Ovary (tissue), 9 donors: Measurements from ENCODE around the gene SPINK9. TPM values are rescaled to one million over a fixed set of nuclear protein-coding genes. Genes with fewer than 3 reads are reported as not detected.

ENCODE experiments used
- DNase-seq, 5 donors: peaks; one replicate each; pipeline ENCODE4 v3.0.0-alpha.2; 2019 to 2020
- H3K27ac ChIP-seq, 2 donors: fragments of 200-600 bp; one replicate each; pipeline versions ENCODE4 v1.5.1 to v1.8.0; 2019 to 2022
- H3K27me3 ChIP-seq: fragments of 200-600 bp; one replicate; pipeline ENCODE4 v1.8.0; 2022
- H3K36me3 ChIP-seq: fragments of 200-600 bp; sonication (generic); one replicate; pipeline ENCODE4 v1.5.1; 2019
- H3K4me1 ChIP-seq: one replicate; pipeline ENCODE4 v1.8.1; 2013; ENCODE audit warnings: mild to moderate bottlenecking, moderate library complexity; ENCODE audit not compliant: insufficient read depth
- H3K4me3 ChIP-seq: fragments of 200-600 bp; sonication (generic); one replicate; pipeline ENCODE4 v1.5.1; 2017
- H3K9me3 ChIP-seq, 2 donors: fragments of 200-600 bp in 1 of 2; sonication (generic) in 1 of 2; one replicate each; pipeline versions ENCODE4 v1.5.1 to v1.8.1; 2013 to 2019; ENCODE audit warnings: mild to moderate bottlenecking in 1 of 2, moderate library complexity in 1 of 2
- CTCF ChIP-seq, 3 donors: fragments of 450-650 bp in 2 of 3; fragments of 200-600 bp in 1 of 3; IDR thresholded peaks; one replicate each; pipeline versions ENCODE4 v1.5.1 to v1.8.0; 2016 to 2022; ENCODE audit warnings: antibody characterized with exemption in 3 of 3, mild to moderate bottlenecking in 1 of 3
- EP300 ChIP-seq: sonication (generic); formaldehyde crosslinking; IDR thresholded peaks from one replicate; pipeline ENCODE4 v1.6.1; 2017; ENCODE audit warnings: antibody characterized with exemption
- POLR2A ChIP-seq: fragments of 450-650 bp; IDR thresholded peaks from one replicate; pipeline ENCODE4 v1.6.1; 2017; ENCODE audit warnings: antibody characterized with exemption, mild to moderate bottlenecking, moderate library complexity
- WGBS, 3 donors: extraction: QIAGEN DNeasy Blood & Tissue Kit in 1 of 3; methylation state at CpG; one replicate each; pipeline versions ENCODE4 v1.1.5 to v1.1.7; 2013 to 2017; 5-methylcytosine and 5-hydroxymethylcytosine counted together
- intact Hi-C, 4 donors: fragments of 100-400 bp; cut with DNase I; formaldehyde crosslinking; loops; one replicate each; pipeline versions ENCODE4 v1.11.0 to v1.15.1; 2022 to 2023
- polyA plus RNA-seq, 2 donors: library from polyadenylated mRNA; stranded (reverse); fragments of 200-250 nt in 1 of 2; fragments of 350-450 nt in 1 of 2; fragmentation: Illumina TruSeq in 1 of 2; extraction: RNeasy Lipid Tissue Mini Kit (QIAGEN cat#74804) in 1 of 2; gene quantifications; one replicate each; pipeline ENCODE4 v1.2.3, GENCODE V29; 2013 to 2014
- total RNA-seq, 7 donors: library from RNA; depleted of rRNA in 2 of 7; stranded (reverse); fragments of >200 nt in 2 of 7; fragmentation: NEBNext Ultra II Directional in 3 of 7; extraction: Animal tissue kit (Norgen Biotek cat#: 25700) in 3 of 7; gene quantifications; one replicate each; pipeline versions ENCODE4 v1.1.0 to v1.2.4, GENCODE V29; 2016 to 2023
- donor health status: DM: no; HTN: no; CAD: no; lungs with moderate emphysema.
- donor health status: DM: no; HTN: no; CAD: no.
- donor health status: Bipolar disorder and iron deficiency.
- donor health status: DM: yes; HTN: yes; CAD: no.
- donor health status: DM: no; HTN: no; CAD: no.
- donor health status: DM: yes; HTN: yes; CAD: no.

SPINK9 gene
- total and polyA plus RNA-seq, 9 donors, result not detected

DNA sequence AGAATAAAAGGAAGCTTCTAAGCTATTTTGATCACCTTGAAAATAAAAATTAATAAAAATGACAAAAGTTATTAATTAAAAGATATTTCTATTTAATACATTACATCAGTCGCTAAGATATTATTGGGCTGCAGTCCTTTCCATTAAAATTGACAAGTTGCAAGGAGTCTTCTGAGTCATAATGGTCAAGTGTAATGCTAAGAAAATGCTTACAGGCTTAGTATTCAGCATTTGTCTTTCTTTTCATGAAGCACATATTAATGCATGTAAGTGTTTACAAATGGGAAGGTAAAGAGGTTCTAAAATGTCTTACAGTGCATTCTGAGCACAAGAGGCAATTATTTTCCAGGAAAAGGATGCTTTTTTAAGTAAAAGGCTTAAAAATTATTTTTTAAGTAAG lies 17.3 kb downstream of the SPINK9 start:
- DNase-seq, result no peak
- 87 to 92% (median 88%) methylated on average over 1 of the region's 1 CpG for WGBS, 3 donors
- H3K9me3 ChIP-seq, result no peaks in the 10 kb centered on the region
- no peaks in the 10 kb centered on the region for H3K36me3 ChIP-seq
- intact Hi-C loops, result no loop called here
- H3K27me3 ChIP-seq, result no peaks in the 10 kb centered on the region
- peaks cover 1% of the 10 kb centered on the region for H3K4me1 ChIP-seq
- H3K4me3 ChIP-seq, result no peak overlapping the region
- TF ChIP-seq CTCF (IDR thresholded peaks at IDR 0.05) (no peak), EP300 (no peak), POLR2A (no peak)
- no peak overlapping the region for H3K27ac ChIP-seq

- no peak for TF ChIP-seq POLR2A
- TF ChIP-seq CTCF (IDR thresholded peaks at IDR 0.05), result no peak
- no peak for TF ChIP-seq EP300
- Histone ChIP-seq H3K4me1 (peaks cover 1% of the 10 kb centered on the region), H3K27me3 (no peaks in the 10 kb centered on the region), H3K27ac (no peak overlapping the region), H3K9me3 (no peaks in the 10 kb centered on the region), H3K36me3 (no peaks in the 10 kb centered on the region), H3K4me3 (no peak overlapping the region)
- no peak for DNase-seq
- intact Hi-C loops, result no loop called here
- WGBS, 3 donors, result 89 to 95% (median 93%) methylated on average over 2 of the region's 2 CpGs
These were observed 18.3 kb downstream of the SPINK9 start for GRCh38 chr5:148353634-148354033.

DNA sequence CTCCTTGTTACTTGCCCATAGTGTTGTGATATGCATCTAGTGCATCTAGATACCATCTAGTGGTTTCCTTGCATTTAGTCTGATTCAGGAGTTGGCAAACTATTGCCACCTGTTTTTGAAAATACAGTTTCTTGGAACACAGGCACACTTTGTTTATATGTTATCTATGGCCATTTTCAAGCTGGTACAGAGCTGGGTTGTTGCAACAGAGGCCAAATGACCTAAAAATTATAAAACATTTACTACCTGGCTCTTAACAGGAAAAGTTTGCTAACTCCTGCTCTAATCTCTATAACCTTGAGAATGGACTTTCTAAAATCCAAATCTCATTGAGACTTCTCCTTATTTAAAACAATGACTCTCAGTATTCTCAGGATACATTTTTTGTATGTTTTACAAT lies 29.0 kb downstream of the SPINK9 start:
- Histone ChIP-seq H3K27ac (no peak overlapping the region), H3K36me3 (no peaks in the 10 kb centered on the region), H3K4me3 (no peak overlapping the region), H3K4me1 (no peaks in the 10 kb centered on the region), H3K27me3 (no peaks in the 10 kb centered on the region), H3K9me3 (no peaks in the 10 kb centered on the region)
- intact Hi-C loops, result no loop called here
- no peak for DNase-seq
- no peak for TF ChIP-seq EP300
- TF ChIP-seq CTCF (IDR thresholded peaks at IDR 0.05), result no peak
- no peak for TF ChIP-seq POLR2A

GRCh38 chr5:148368299-148368698 lies 32.9 kb downstream of the SPINK9 start:
- TF ChIP-seq EP300 (no peak), CTCF (IDR thresholded peaks at IDR 0.05) (no peak), POLR2A (no peak)
- Histone ChIP-seq H3K4me3 (no peak overlapping the region), H3K4me1 (no peaks in the 10 kb centered on the region), H3K27ac (no peak overlapping the region), H3K27me3 (no peaks in the 10 kb centered on the region), H3K36me3 (no peaks in the 10 kb centered on the region), H3K9me3 (no peaks in the 10 kb centered on the region)
- no peak for DNase-seq
- intact Hi-C loops, result no loop called here

- TF ChIP-seq EP300, result no peak
- intact Hi-C loops, result no loop called here
- DNase-seq, result no peak
These were observed 36.9 kb downstream of the SPINK9 start for GRCh38 chr5:148372166-148372725.

More at GRCh38 chr5:148372166-148372725, 36.9 kb downstream of the SPINK9 start:
- Histone ChIP-seq H3K4me1 (no peaks in the 10 kb centered on the region), H3K4me3 (no peak overlapping the region), H3K27ac (no peak overlapping the region), H3K36me3 (no peaks in the 10 kb centered on the region), H3K27me3 (no peaks in the 10 kb centered on the region), H3K9me3 (no peaks in the 10 kb centered on the region)
- WGBS, 3 donors, result 60 to 70% (median 68%) methylated on average over 2 of the region's 2 CpGs
